ENCODE measurements around the gene PARN. TPM values are rescaled to one million over a fixed set of nuclear protein-coding genes. Genes with fewer than 3 reads are reported as not detected.

Gene PARN
- total and polyA plus RNA-seq, 9 of the 15 experiments (the other 6 are each of a cell fraction or from before 2014, with no cell fraction given): 9.6 to 51.3 (median 40.4) TPM

DNA sequence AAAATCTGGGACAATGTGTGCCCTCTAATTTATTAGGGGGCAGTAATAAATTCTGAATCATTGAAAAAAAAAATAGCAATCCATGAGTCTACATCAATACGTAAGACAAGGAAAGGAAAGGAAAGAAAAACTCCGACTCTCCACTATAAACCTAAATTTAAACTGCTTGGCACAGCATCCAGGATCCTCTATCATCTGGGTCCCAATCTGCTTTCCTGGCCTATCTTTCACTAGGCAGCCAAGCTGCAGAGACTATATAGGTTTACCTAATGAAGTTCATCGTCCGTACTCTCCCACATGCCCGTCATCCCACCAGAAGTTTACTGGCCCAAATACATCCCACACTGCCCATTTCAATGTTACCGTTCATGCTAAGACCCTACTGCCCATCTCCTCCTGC lies 179.2 kb downstream of the PARN start:
- H3K4me1 ChIP-seq (replicated peaks in 1 of 2; ENCODE audit: control insufficient read depth in 2 of 2, insufficient read depth in 2 of 2, low read length in 2 of 2): no peaks in the 10 kb centered on the region; a peak in 1 of 5 replicates
- H3K9ac ChIP-seq (ENCODE audit: insufficient read depth in 1 of 2, low read depth in 2 of 2, low read length in 2 of 2): no peak overlapping the region
- WGBS (ENCODE audit: insufficient coverage, low coverage, missing lambda C conversion rate): 78% methylated on average over 6 of the region's 6 CpGs
- no TSS peak for BruUV-seq (replicated peaks)
- no peak for TF ChIP-seq TAL1 (IDR thresholded peaks at IDR 0.05)
- TF ChIP-seq, protein P1, sequence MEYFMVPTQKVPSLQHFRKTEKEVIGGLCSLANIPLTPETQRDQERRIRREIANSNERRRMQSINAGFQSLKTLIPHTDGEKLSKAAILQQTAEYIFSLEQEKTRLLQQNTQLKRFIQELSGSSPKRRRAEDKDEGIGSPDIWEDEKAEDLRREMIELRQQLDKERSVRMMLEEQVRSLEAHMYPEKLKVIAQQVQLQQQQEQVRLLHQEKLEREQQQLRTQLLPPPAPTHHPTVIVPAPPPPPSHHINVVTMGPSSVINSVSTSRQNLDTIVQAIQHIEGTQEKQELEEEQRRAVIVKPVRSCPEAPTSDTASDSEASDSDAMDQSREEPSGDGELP (CRISPR knock-in tag; IDR thresholded peaks at IDR 0.05; ENCODE audit: borderline replicate concordance): no peak
- TF ChIP-seq, protein P2, sequence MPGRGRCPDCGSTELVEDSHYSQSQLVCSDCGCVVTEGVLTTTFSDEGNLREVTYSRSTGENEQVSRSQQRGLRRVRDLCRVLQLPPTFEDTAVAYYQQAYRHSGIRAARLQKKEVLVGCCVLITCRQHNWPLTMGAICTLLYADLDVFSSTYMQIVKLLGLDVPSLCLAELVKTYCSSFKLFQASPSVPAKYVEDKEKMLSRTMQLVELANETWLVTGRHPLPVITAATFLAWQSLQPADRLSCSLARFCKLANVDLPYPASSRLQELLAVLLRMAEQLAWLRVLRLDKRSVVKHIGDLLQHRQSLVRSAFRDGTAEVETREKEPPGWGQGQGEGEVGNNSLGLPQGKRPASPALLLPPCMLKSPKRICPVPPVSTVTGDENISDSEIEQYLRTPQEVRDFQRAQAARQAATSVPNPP (IDR thresholded peaks at IDR 0.05; ENCODE audit: borderline replicate concordance, insufficient read depth, insufficient read length): no peak
- TF ChIP-seq HNRNPLL (IDR thresholded peaks at IDR 0.05; ENCODE audit: low read depth, low read length, poor library complexity, severe bottlenecking): no peak
- no peak for TF ChIP-seq ZNF696 (CRISPR knock-in tag; conservative IDR thresholded peaks at IDR 0.05)
- TF ChIP-seq GATA2 (CRISPR knock-in tag; IDR thresholded peaks at IDR 0.05): no peak
- no peak for TF ChIP-seq ATF1 (CRISPR knock-in tag; IDR thresholded peaks at IDR 0.05)
- no peak for TF ChIP-seq ATF1 (tag; IDR thresholded peaks at IDR 0.05)
- TF ChIP-seq, protein P3, sequence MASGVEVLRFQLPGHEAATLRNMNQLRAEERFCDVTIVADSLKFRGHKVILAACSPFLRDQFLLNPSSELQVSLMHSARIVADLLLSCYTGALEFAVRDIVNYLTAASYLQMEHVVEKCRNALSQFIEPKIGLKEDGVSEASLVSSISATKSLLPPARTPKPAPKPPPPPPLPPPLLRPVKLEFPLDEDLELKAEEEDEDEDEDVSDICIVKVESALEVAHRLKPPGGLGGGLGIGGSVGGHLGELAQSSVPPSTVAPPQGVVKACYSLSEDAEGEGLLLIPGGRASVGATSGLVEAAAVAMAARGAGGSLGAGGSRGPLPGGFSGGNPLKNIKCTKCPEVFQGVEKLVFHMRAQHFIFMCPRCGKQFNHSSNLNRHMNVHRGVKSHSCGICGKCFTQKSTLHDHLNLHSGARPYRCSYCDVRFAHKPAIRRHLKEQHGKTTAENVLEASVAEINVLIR (CRISPR knock-in tag; IDR thresholded peaks at IDR 0.05): no peak
- TF ChIP-seq ZNF445 (CRISPR knock-in tag; IDR thresholded peaks at IDR 0.05; ENCODE audit: low read depth): no peak
- no peak for TF ChIP-seq KLF16 (IDR thresholded peaks at IDR 0.05)
- TF ChIP-seq, protein P4, sequence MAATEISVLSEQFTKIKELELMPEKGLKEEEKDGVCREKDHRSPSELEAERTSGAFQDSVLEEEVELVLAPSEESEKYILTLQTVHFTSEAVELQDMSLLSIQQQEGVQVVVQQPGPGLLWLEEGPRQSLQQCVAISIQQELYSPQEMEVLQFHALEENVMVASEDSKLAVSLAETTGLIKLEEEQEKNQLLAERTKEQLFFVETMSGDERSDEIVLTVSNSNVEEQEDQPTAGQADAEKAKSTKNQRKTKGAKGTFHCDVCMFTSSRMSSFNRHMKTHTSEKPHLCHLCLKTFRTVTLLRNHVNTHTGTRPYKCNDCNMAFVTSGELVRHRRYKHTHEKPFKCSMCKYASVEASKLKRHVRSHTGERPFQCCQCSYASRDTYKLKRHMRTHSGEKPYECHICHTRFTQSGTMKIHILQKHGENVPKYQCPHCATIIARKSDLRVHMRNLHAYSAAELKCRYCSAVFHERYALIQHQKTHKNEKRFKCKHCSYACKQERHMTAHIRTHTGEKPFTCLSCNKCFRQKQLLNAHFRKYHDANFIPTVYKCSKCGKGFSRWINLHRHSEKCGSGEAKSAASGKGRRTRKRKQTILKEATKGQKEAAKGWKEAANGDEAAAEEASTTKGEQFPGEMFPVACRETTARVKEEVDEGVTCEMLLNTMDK (IDR thresholded peaks at IDR 0.05; ENCODE audit: borderline replicate concordance, insufficient read depth, low read depth, low read length, poor library complexity, severe bottlenecking): no peak
- ATAC-seq: no peak
- in situ Hi-C loops (cut with MboI) (no loop called here), intact Hi-C loops (cut with micrococcal nuclease) (no loop called here)
- no peaks in the 10 kb centered on the region for H3K79me2 ChIP-seq (ENCODE audit: control insufficient read depth, insufficient read depth, low read length)
- FAIRE-seq: no peak
- CTCF ChIA-PET (ENCODE audit: low intra/inter-chr PET ratio): no interaction called here
- no peak overlapping the region for H3K27ac ChIP-seq (ENCODE audit: extremely low read depth, low read depth, low read length)
- H3K9me1 ChIP-seq (ENCODE audit: control insufficient read depth, insufficient read depth, low read length): no peaks in the 10 kb centered on the region
- H4K20me1 ChIP-seq (replicated peaks; ENCODE audit: control insufficient read depth, insufficient read depth, low read length): no peaks in the 10 kb centered on the region
- H3K4me2 ChIP-seq (ENCODE audit: insufficient read depth, low read length): no peak overlapping the region
- H2AFZ ChIP-seq (ENCODE audit: low read depth, low read length): no peak overlapping the region
- H3K4me3 ChIP-seq: no peak overlapping the region
- peaks cover 4% of the 10 kb centered on the region; the same call in 2 of the 3 replicates for H3K36me3 ChIP-seq (ENCODE audit: control insufficient read depth, insufficient read depth, low read length)
- no peaks in the 10 kb centered on the region for H3K9me3 ChIP-seq (replicated peaks; ENCODE audit: control insufficient read depth, insufficient read depth, low read depth, low read length)
- no peak for DNase-seq (ENCODE audit: extremely low read depth in 1 of 4, low spot score in 3 of 4)
- H3K27me3 ChIP-seq (ENCODE audit: control insufficient read depth in 2 of 2, insufficient read depth in 2 of 2, low read length in 2 of 2): no peaks in the 10 kb centered on the region
- POLR2A ChIA-PET: interaction anchor here (1.0 kb wide), 1 partner anchor 8 kb away, joined by 3 read pairs; no protein-coding TSS in a partner anchor

All from K562 (cell line).